MM.1S (cell line): Measurements from ENCODE around the gene ACBD4.

Source experiments
- EZH2 ChIP-seq: fragments of 300-600 bp; sonication (generic); optimal IDR thresholded peaks from 2 replicates; pipeline ENCODE3; 2017; ENCODE audit warnings: low read depth, mild to moderate bottlenecking, antibody characterized with exemption, low read length, mixed read lengths
- TF ChIP-seq, protein P1 (sequence below): fragments of 300-600 bp; sonication (generic); IDR thresholded peaks from 2 replicates; pipeline ENCODE4 v1.5.1; 2016; ENCODE audit warnings: antibody characterized with exemption, low read length, mixed read lengths

GRCh38 chr17:45104907-45105624 lies 30.4 kb upstream of the ACBD4 start:
- TF ChIP-seq, protein P1, sequence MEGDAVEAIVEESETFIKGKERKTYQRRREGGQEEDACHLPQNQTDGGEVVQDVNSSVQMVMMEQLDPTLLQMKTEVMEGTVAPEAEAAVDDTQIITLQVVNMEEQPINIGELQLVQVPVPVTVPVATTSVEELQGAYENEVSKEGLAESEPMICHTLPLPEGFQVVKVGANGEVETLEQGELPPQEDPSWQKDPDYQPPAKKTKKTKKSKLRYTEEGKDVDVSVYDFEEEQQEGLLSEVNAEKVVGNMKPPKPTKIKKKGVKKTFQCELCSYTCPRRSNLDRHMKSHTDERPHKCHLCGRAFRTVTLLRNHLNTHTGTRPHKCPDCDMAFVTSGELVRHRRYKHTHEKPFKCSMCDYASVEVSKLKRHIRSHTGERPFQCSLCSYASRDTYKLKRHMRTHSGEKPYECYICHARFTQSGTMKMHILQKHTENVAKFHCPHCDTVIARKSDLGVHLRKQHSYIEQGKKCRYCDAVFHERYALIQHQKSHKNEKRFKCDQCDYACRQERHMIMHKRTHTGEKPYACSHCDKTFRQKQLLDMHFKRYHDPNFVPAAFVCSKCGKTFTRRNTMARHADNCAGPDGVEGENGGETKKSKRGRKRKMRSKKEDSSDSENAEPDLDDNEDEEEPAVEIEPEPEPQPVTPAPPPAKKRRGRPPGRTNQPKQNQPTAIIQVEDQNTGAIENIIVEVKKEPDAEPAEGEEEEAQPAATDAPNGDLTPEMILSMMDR, result no peak
- no peak for TF ChIP-seq EZH2
